HCEC 1CT (cell line): Measurements from ENCODE around the gene IL34.
"Not testable (repeated sequence)": the region's sequence is repeated elsewhere in the genome, so short reads cannot be mapped to it uniquely, and the experiment has no call there.

Experiments
- DNase-seq: peaks from one replicate; pipeline ENCODE4 v3.0.0-alpha.2; 2017

Gene IL34

DNA sequence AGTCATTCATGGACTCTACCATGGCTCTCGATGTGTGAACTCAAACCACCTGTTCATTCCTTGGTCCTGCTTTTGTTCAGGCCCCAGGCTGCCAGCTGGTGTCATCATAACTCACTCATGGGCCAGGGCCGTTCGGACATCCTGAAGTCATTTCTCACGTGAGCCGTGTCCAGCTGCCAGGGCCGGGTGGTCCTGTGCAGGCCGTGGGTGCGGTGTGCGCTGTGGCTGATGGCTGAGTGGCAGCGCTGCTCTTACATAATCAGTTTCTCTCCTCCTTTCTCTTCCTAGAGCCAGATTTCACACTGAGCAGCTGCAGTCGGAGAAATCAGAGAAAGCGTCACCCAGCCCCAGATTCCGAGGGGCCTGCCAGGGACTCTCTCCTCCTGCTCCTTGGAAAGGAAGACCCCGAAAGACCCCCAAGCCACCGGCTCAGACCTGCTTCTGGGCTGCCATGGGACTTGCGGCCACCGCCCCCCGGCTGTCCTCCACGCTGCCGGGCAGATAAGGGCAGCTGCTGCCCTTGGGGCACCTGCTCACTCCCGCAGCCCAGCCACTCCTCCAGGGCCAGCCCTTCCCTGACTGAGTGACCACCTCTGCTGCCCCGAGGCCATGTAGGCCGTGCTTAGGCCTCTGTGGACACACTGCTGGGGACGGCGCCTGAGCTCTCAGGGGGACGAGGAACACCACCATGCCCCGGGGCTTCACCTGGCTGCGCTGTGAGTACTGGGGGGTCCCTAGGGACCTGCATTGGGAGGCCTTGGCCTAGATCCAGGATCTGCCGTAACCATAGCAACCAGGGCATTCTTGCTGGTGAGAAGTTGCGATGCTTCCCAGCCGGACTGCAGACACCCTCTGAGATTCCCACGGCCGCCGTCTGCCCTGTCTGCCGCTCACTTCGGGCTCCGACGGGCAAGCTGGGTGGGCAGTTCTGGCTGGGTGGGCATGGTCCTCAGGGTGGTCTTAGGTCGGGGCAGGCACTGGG, at the start of gene IL34:
Gene IL34 (plus strand): TSS at position 300 of the 982 bp plus-strand sequence. CDS start 389 bp downstream, at position 689.
- DNase-seq = no peak

DNA sequence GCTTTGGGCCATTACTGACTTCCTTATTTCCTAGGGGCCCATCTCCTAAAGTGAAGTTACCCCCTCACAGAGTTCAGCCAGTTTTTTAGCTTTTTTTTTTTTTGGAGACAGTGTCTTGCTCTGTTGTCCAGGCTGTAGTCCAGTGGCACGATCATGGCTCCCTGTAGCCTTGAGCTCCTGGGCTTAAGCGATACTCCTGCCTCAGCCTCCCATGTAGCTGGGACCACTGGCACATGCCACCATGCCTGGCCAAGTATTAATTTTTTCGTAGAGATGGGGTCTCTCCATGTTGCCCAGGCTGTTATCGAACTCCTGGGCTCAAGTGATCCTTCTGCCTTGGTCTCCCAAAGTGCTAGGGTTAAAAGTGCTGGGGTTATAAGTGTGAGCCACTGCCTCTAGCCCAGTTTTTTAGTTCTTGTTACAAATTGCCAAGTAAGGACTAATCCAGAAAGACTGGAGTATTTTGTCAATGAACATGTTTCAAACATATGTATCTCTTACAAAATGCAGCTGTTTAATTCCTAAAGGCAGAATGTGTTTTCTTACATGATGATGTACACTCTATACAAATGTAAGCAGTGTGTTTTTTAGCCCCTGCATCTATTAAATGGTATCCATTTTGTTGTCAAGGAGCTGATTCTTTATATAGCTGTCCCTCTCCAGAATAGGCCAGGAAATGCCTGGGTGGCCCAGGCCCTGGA, 49.1 kb upstream of the IL34 start:
- DNase-seq = no peak

DNA sequence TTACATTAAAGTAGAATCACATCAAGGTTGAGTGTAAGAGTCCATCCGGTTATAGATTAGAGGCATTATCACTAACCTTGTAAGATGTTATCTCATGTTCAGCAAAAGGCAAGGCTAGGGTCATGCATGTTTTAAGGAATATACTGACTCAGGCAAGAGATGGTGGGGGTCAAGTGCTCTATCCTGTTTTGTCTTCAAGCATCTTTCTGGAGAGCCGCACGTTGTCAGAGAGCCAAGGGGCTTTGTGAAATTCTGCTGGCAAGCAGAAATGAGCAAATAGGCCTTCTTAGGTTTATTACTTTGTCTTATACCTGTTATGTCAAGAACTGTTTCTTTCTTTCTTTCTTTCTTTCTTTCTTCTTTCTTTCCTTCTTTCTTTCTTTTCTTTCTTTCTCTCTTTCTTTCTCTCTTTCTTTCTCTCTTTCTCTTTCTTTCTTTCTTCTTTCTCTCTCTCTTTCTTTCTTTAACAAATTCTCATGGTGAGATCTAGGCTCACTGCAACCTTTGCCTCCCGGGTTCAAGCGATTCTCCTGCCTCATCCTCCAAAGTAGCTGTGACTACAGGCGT, 47.3 kb upstream of the IL34 start:
- no peak for DNase-seq

DNA sequence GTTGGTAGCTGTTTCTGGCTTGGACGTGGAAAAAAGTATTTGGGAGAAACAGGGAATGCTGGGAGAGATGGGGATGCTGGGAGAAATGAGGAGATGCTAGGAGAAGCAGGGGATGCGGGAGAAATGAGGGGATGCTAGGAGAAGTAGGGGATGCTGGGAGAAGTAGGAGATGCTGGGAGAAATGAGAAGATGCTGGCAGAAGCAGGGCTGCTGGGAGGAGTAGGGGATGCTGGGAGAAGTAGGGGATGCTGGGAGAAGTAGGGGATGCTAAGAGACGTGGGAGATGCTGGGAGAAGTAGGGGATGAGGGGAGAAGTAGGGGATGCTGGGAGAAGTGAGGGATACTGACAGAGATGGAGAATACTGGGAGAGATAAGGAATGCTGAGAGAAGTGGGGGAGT, 45.6 kb upstream of the IL34 start:
- DNase-seq = no peak

DNA sequence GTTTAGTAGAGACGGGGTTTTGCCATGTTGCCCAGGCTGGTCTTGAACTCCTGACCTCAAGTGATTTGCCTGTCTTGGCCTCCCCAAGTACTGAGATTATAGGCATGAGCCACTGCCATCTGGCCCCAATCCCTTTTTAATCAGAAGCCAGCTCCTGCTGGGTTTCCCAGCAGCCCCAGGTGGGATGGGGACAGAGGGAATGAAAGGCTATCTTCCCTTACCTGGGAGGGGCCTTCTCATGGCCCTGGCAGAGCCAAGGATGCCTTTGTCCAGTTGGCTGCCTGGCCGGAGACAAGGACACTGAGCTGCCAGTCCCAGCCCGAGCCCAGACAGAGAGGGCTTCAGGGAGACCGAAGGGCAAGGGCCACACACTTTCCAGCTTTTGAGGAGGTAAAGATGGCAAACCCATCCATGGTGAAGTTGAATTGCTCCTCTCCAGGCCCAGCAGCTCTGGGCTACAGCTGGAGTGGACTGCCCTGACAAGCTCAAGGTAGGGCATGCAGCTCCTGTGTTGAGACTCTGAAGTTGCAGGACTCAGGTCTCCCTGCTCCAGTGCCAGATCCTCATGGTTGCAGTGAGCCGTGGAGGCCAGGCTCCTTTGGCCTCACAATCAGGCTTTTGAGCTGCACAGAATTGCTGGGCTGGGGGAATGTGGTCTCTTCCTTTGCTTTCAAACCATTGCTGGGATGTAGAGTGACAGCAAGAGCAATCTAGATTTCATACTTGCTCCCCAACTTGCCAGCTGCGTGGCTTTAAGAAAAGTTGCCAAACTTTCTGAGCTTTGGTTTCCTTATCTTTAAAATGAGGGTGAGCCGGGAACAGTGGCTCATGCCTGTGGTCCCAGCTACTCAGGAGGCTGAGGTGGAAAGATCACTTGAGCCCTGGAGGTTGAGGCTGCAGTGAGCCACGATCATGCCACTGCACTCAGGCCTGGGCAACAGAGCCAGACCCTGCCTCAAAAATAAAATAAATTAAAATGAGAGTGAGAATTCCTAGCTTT, 44.5 kb upstream of the IL34 start:
- no peak for DNase-seq

DNA sequence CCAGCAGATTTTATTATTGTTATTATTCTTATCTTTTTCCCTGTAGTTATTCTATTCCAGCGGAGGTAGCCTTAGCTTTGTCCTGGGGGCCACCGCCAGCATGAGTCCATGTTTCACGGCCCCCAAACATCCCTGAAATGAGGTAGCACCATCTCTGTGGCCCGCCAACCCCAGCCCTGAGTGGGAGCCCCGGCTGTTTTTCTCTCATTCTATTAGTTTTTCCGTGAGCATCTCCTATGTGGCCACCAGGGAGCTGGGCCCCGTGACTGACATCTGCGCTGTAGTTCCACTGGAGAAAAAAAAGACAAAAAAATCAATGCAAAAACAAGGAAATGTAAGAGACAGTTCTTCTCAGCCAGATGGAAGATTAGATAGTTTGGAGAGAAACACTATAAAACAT, 43.5 kb upstream of the IL34 start:
- DNase-seq = no peak

DNA sequence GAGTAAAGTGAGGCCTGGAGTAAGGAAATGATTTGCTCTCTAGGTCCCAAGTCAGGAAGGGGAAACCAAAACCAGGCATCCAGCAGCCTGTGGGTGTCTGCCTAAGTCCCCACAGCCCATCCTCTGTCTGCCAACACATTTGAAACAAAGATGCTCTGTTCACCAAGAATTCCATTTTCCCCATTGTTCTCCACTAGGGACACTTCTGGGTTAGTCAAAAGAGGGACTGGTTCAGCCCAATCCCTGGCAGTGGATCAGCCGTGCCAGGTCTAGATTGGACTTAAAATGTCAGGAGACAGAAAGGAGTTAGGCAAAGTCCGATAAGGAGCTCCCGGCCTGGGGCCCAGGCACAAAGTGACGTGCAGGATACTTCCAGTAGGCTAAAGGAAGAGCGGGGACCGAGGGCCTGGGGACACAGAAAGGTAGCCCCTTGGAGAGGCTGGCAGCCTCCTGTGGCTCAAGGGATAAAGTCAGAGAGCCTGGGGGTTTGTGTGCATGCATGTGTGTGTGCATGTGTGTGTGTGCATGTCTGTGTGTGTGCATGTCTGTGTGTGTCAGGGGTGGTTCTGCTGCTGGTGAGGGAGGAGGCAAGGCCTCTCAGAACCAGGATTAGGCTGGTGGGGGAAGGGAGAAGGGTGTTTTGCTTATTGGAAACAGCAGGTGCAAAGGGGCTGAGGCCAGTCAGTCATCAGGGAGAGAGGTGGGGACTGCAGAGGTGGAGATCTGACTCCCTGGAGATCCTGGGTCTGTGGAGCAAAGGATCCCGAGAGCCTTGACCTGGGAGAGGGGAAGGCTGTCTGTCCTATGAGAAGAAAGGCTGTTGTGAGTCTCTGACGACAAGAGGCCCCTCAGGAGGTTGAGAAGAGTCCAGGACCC, 41.7 kb upstream of the IL34 start:
- no peak for DNase-seq

DNA sequence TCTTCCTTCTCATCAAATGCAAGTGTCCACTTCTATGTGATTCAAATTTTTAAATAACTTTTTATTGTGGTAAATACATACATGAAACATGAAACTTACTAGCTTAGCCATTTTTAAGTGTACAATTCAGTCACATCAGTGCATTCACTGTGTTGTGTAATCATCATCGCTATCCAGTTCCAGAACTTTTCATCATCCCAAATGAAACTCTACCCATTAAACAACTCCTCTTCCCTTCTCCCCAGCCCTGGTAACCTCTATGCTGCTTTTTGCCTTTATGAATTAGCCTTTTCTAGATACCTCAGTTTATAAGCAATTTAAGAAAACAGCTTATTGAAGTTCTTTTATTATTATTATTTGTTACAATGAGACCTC, 41.1 kb upstream of the IL34 start:
- no peak for DNase-seq

DNA sequence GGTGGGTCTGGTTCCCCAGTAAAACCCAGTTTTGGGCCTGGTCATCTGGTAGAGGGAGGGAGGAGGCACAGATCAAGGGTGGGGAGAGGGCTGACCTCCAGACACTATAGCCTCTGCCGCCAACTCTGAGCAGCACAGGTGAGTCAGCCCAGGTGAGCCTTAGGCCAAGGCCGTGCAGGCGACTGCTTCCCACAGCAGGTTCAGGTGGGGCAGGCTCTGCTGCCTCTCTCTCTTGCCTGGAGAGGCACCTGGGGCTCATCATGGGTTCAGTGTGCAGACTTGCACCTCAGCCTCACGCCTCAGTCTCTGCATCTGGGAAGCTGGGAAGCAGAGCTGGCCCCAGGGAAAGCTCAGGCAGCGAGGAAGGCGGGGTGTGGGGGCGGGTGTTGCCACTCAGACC, 37.8 kb upstream of the IL34 start:
- DNase-seq = no peak

DNA sequence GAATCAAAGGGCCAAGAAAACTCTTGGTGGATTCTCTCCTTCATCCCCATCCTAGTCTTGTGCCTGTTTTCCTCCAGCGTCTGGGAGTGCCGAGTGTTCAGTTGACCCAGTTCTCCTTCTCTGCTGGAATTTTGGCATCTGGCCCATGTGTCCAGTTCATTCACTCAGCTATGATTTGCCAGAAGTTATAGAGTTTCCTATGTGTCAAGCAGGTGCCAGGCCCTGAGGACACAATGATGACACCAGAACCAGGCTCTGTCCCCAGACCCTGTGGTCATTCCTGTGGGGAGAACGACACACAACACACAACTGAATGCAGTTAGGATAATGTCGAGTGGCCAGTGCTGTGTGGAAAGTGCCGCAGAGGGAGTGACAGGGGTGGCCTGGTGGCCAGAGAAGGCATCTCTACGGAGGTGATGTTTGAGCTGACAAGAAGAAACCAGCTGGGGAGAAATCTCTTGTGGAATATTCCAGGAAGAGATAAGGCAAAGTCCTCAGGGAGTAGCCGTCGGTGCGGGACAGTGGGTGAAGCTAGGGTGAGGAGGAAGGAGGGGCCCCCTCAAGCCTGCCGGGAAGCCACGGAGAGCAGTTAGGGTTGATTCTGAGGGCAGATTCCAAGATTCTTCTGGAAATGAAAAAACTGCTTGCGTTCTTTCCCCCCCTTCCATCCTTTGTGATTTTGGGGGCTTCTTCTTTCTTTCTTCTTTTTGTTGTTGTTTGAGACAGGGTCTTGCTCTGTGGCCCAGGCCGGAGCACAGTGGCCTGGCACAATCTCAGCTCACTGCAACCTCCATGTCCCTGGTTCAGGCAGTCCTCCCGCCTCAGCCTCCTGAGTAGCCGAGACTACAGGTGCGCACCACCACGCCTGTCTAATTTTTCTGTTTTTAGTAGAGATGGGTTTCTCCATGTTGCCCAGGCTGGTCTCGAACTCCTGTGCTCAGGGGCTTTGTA, 35.8 kb upstream of the IL34 start:
- no peak for DNase-seq

DNA sequence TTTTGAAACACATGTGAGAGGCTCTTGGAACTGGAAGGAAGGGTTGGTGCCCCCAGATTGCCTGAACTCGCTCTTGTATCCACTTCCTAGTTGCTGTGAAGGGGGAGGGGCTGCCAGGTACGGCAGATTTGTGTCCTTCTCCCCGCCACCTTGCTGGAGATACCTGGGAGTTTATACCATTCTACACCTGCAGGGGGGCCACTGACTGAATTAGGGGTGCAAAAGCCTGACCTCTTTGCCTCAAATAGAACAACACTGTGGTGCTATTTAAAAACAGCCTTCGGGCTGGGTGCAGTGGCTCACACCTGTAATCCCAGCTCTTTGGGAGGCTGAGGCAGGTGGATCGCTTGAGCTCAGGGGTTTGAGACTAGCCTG, 35.1 kb upstream of the IL34 start:
- no peak for DNase-seq

DNA sequence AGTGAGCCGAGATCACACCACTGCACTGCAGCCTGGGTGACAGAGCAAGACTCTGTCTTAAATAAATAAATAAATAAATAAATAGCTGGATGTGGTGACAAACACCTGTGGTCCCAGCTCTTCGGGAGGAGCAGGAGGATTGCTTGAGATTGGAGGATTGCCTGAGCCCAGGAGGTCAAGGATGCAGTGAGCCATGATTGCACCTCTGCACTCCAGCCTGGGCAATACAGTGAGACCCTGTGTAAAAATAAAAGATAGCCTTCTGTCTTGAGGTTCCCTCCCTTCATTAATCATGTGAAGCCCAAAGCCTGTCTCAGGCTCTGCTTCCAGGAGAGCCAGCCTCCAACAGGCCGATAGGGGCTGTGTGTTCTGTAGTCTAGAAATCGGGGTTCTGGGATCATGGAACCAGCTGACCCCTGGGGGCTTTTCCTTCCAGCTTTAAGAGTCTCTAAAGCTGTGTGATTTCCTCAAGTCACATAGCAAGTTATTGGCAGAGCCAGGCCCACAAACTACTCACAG, 34.5 kb upstream of the IL34 start:
- no peak for DNase-seq

DNA sequence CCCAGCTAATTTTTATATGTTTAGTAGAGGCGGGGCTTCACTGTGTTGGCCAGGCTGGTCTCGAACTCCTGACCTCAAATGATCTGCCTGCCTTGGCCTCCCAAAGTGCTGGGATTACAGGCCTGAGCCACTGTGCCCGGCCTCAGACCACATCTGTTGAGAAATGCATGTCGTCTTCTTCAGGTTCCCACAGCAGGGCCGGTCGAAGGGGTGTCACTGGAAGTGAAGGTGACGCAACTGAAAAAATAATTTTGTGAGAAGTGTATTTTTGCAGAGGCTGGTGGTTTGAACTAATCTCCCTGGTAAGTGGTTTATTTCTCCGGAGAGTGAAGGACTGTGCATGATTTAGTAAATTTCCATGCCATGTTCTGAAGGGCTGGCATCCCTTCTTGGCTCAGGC, 33.4 kb upstream of the IL34 start:
- no peak for DNase-seq

DNA sequence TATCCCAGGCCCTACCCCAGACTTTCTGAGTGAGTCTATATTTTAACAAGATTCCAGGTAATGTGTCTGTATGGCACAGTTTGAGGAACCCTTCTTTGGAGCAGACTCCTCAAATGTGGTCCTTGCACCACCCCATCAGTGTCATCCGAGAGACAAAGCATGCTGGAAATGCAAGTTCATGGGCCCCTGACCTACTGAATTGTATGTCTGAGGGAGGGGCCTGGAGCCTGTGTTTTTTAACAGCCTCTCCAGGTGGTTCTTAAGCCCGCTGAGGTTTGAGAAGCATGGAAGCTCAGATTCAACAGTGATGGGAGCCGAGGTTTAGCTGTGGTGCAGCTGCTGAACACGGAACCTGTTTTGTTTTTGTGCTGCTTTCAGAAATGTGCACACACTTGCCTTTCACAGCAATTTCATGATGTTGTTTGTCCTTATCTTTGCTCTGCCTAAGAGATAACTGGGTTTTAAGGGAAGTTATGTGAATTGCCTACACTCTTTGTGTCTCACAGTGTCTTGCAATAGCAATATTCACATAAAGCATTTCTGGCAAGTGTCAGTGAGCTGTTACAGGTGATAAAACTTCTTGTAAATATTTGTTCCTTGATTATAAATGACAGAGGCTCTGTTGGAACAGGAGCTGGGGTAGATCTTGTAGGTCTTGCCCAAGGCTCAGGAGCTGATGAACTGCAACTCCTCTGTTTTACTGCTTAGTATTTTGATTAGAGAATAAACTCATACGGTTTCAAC, 32.0 kb upstream of the IL34 start:
- no peak for DNase-seq

DNA sequence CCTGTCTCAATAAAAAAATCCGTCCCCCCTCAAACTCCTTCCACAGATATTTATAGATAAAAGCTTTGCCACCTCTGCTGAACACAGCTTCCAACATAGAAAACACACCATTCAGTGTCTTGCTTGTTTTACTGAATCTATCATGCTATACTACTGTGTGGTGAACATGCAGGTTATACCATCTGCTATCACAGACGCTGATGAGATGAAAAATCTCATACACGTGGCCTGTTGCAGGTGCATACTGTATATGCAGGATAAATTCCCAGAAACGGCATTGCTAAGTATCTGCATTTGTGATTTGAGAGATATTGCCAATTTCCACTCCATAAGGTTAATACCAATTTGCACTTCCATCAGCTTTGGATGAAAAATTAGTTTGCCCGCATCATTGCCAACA, 30.4 kb upstream of the IL34 start:
- no peak for DNase-seq

DNA sequence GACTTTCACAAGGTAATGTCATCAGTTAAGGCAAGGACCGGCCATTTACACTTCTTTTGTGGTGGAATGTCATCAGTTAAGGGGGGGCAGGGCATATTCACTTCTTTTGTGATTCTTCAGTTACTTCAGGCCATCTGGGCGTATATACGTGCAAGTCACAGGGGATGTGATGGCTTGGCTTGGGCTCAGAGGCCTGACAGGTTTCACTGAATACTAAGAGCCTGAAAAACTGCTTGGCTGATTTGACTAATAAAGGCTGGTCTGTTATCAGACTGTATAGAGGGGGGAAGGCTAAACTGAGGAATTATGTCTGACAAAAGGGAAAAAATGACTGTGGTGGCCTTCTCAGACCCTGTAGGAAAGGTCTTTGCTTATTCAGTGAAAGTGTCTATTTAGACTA, 24.5 kb upstream of the IL34 start:
- DNase-seq = not testable (repeated sequence)

DNA sequence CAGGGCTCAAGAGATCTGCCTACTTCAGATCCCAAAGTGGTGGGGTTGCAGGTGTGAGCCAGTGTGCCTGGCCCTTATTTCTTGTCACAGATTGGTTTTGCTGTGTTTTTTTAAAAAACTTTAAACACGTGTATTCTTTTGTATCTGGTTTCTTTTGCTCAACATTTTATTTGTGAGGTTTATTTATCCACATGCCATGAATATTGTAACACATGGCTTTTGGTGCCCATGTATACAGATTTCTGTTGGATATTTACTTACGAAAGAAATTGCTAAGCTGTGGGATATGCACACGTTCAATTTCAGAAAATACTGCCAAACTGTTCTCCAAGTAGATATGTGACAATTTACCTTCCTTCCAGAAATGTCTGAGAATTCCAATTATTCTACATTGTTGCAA, 18.7 kb upstream of the IL34 start:
- no peak for DNase-seq

DNA sequence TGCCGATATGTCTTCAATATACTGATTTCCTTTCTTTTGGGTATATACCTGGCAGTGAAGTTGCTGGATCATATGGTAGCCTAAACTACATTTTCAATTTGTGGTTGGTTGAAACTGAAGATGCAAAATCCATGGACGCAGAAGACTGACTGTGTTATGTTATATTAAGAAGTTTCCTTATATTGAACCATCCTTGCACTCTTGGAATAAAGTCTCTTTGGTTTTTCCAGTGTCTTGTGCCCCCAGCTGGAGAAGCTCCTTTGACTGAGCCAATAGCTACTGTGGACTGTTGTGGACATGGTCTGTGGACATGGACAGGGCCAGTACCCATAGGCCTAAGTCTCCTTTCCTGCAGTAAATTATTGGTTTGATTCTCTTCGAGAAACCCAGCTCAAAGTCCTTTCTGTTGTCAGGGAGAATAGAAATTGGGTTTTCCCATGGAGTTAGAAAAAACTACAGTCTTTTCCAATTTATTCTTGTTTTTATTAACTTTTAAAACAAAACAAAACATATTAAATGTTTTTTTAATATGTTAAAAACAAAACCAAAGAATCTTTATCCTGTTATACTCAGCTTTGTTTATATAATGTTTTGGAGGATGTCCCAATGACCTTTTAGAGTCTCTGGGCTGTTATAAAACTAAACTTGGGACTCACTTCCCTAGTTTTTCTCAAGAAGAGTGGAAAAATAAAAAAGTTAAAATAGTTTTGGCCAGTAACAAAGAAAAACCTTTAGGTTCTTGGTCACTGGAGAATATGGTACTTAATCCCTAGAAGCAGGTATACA, 15.2 kb upstream of the IL34 start:
- no peak for DNase-seq

DNA sequence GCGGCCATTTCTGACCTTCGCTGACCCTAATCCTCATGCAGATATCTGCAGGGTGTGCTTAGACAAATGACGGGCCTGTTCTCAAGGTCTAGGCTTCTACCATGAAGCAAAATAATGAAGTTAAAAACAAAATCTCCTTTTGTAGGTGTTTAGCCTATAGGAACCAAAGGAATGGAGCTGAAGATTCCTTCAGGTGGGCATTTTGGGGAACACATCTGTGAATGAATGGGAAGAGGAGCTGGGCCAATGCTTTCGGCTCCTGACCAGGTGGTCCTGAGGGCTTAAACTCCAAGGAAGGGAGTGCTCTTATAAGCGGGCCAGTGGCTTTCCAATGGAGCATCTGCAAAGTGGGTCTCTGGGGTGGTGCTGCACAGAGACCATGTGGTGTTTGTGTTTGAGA, 14.1 kb upstream of the IL34 start:
- DNase-seq = no peak
